HepG2 (cell line): ENCODE data around the gene CENPB. TPM values are rescaled to one million over a fixed set of nuclear protein-coding genes. Genes with fewer than 3 reads are reported as not detected.
A peak's percentile ranks its signal among the peaks of the same experiment; 100 is the strongest.

ENCODE experiments used
- ATAC-seq: fragments of 200-7000 bp; cut with Tn5 transposase; 3 replicates; pipeline ENCODE4 v1.9.1; 2020; ENCODE audit warnings: mild to moderate bottlenecking, moderate library complexity
- BruUV-seq: library from RNA; stranded (reverse); fragments of 400-500 nt; replicated peaks from 2 replicates; lab custom pipeline; 2021; lab: Mats Ljungman, UMichigan
- CTCF ChIA-PET: fragments of 300-600 bp; formaldehyde crosslinking; extraction: SDS; loops from one replicate; lab custom pipeline; 2021; ENCODE audit warnings: low total read pairs, inconsistent platforms, low intra/inter-chr PET ratio; lab: Yijun Ruan, JAX
- POLR2A ChIA-PET: fragments of 350-600 bp; sonication (Branson Sonifier 250); formaldehyde crosslinking; loops from one replicate; lab custom pipeline; 2020; ENCODE audit warnings: antibody characterized with exemption, inconsistent platforms; lab: Yijun Ruan, JAX
- DNase-seq: peaks from one replicate; pipeline ENCODE4 v3.0.0-alpha.2; 2015; ENCODE audit warnings: low spot score
- FAIRE-seq: peaks from 3 replicates; lab custom pipeline; 2011; peaks lifted over from hg19 to GRCh38; lab: Jason Lieb, UNC
- H2AFZ ChIP-seq: one replicate; pipeline ENCODE4 v1.6.1; 2011; ENCODE audit warnings: low read length, inconsistent platforms
- H3K27ac ChIP-seq: fragments of 300-600 bp; 3 replicates; pipeline ENCODE4 v1.8.0; 2011; ENCODE audit warnings: mixed run types, mild to moderate bottlenecking, mixed read lengths, low read length, inconsistent platforms; ENCODE audit not compliant: insufficient read depth; ENCODE audit errors: extremely low read length
- H3K27me3 ChIP-seq, 2 experiments: fragments of 200-600 bp in 1 of 2; 2 replicates in 1 of 2; 3 replicates in 1 of 2; pipeline versions ENCODE4 v1.6.0 to v1.8.0; 2011; ENCODE audit warnings: low read length in 2 of 2, mild to moderate bottlenecking in 2 of 2, moderate library complexity in 2 of 2, inconsistent platforms in 1 of 2; ENCODE audit not compliant: insufficient read depth in 2 of 2, control insufficient read depth in 1 of 2
- H3K36me3 ChIP-seq, 2 experiments: fragments of 200-600 bp in 1 of 2; replicated peaks in 1 of 2; 2 replicates in 1 of 2; 3 replicates in 1 of 2; pipeline versions ENCODE4 v1.5.1 to v1.8.0; 2011; ENCODE audit warnings: low read length in 2 of 2, inconsistent platforms in 1 of 2; ENCODE audit not compliant: insufficient read depth in 2 of 2, control insufficient read depth in 1 of 2
- H3K4me1 ChIP-seq: 2 replicates; pipeline ENCODE4 v1.5.1; 2012; ENCODE audit warnings: low read length, inconsistent platforms; ENCODE audit not compliant: insufficient read depth
- H3K4me2 ChIP-seq: 2 replicates; pipeline ENCODE4 v1.6.0; 2011; ENCODE audit warnings: low read depth, low read length, inconsistent platforms
- H3K4me3 ChIP-seq, 3 experiments: fragments of 200-600 bp in 1 of 3; sonication (generic), shearing (Covaris generic) in 1 of 3; replicated peaks in 1 of 3; 2 replicates each; pipeline ENCODE4 v1.5.1; 2011 to 2016; ENCODE audit warnings: low read length in 3 of 3, inconsistent platforms in 2 of 3, low read depth in 2 of 3, mild to moderate bottlenecking in 2 of 3, control low read depth in 1 of 3, mixed read lengths in 1 of 3; ENCODE audit not compliant: insufficient read depth in 1 of 3
- H3K79me2 ChIP-seq: one replicate; pipeline ENCODE4 v1.6.1; 2011; ENCODE audit warnings: low read length, inconsistent platforms; ENCODE audit not compliant: insufficient read depth
- H3K9ac ChIP-seq: 2 replicates; pipeline ENCODE4 v1.6.0; 2011; ENCODE audit warnings: mild to moderate bottlenecking, low read depth, low read length, inconsistent platforms; ENCODE audit not compliant: insufficient read depth
- H3K9me3 ChIP-seq: 2 replicates; pipeline ENCODE4 v1.5.1; 2012; ENCODE audit warnings: mild to moderate bottlenecking, low read length
- H4K20me1 ChIP-seq: 2 replicates; pipeline ENCODE4 v1.6.0; 2011; ENCODE audit warnings: inconsistent platforms, mild to moderate bottlenecking, low read length, moderate library complexity; ENCODE audit not compliant: insufficient read depth
- ASH2L ChIP-seq: fragments of 300-600, 200-600 bp; sonication (generic); IDR thresholded peaks from 2 replicates; pipeline ENCODE4 v1.7.0; 2017; ENCODE audit warnings: low read depth, mild to moderate bottlenecking, moderate library complexity, mixed read lengths, low read length; ENCODE audit not compliant: insufficient read length
- CHD4 ChIP-seq: fragments of 200-600 bp; sonication (generic); IDR thresholded peaks from 2 replicates; pipeline ENCODE4 v1.7.0; 2017; ENCODE audit warnings: mild to moderate bottlenecking, low read length, borderline replicate concordance
- EP300 ChIP-seq, 3 experiments: sonication (generic) in 1 of 3; formaldehyde crosslinking in 1 of 3; IDR thresholded peaks; 2 replicates each; pipeline versions ENCODE4 v1.5.1 to v1.6.1; 2011 to 2020; ENCODE audit warnings: low read depth in 2 of 3, low read length in 2 of 3, borderline replicate concordance in 1 of 3, improper control_type of control experiment in 1 of 3, mild to moderate bottlenecking in 1 of 3, missing genetic modification reagents in 1 of 3, moderate library complexity in 1 of 3
- HDAC1 ChIP-seq: sonication (generic); formaldehyde crosslinking; IDR thresholded peaks from 2 replicates; pipeline ENCODE4 v1.5.1; 2020; ENCODE audit warnings: mild to moderate bottlenecking, missing genetic modification reagents
- MXI1 ChIP-seq: IDR thresholded peaks from 3 replicates; pipeline ENCODE4 v1.6.1; 2012; ENCODE audit warnings: low read depth, low read length, inconsistent platforms, borderline replicate concordance
- SATB2 ChIP-seq: sonication (generic); formaldehyde crosslinking; IDR thresholded peaks from 2 replicates; pipeline ENCODE4 v1.5.0; 2020; ENCODE audit warnings: missing genetic modification reagents
- TBX2 ChIP-seq: sonication (generic); formaldehyde crosslinking; IDR thresholded peaks from 2 replicates; pipeline ENCODE4 v1.5.0; 2020; ENCODE audit warnings: missing genetic modification reagents, mild to moderate bottlenecking, borderline replicate concordance
- TEAD3 ChIP-seq: optimal IDR thresholded peaks from 2 replicates; pipeline ENCODE3; 2016; ENCODE audit warnings: borderline replicate concordance
- THAP9 ChIP-seq: sonication (generic); formaldehyde crosslinking; IDR thresholded peaks from 2 replicates; pipeline ENCODE4; 2020; ENCODE audit warnings: missing genetic modification reagents, mild to moderate bottlenecking, borderline replicate concordance
- ZBTB7B ChIP-seq: sonication (generic); formaldehyde crosslinking; IDR thresholded peaks from 2 replicates; pipeline ENCODE4 v1.4.0; 2020; ENCODE audit warnings: missing genetic modification reagents
- ZGPAT ChIP-seq: IDR thresholded peaks from 2 replicates; pipeline ENCODE4 v1.6.1; 2016; ENCODE audit warnings: mild to moderate bottlenecking
- ZNF292 ChIP-seq: sonication (generic); formaldehyde crosslinking; IDR thresholded peaks from 2 replicates; pipeline ENCODE4 v1.8.1; 2022; ENCODE audit warnings: mild to moderate bottlenecking, low read depth, missing genetic modification reagents, borderline replicate concordance
- ZNF335 ChIP-seq: sonication (generic); formaldehyde crosslinking; IDR thresholded peaks from 2 replicates; pipeline ENCODE4 v1.4.0; 2020; ENCODE audit warnings: missing genetic modification reagents
- ZNF362 ChIP-seq: sonication (generic); formaldehyde crosslinking; IDR thresholded peaks from 2 replicates; pipeline ENCODE4 v1.4.0; 2020; ENCODE audit warnings: missing genetic modification reagents, mild to moderate bottlenecking, borderline replicate concordance
- ZNF562 ChIP-seq: sonication (generic); formaldehyde crosslinking; IDR thresholded peaks from 2 replicates; pipeline ENCODE4 v1.8.0; 2022; ENCODE audit warnings: missing genetic modification reagents, borderline replicate concordance
- ZNF607 ChIP-seq: sonication (generic); formaldehyde crosslinking; IDR thresholded peaks from 2 replicates; pipeline ENCODE4 v1.5.1; 2020; ENCODE audit warnings: missing genetic modification reagents, mild to moderate bottlenecking, borderline replicate concordance
- ZNF83 ChIP-seq: sonication (generic); formaldehyde crosslinking; IDR thresholded peaks from 2 replicates; pipeline ENCODE4 v1.4.0; 2020; ENCODE audit warnings: missing genetic modification reagents, mild to moderate bottlenecking, borderline replicate concordance
- ZSCAN9 ChIP-seq: IDR thresholded peaks from 2 replicates; pipeline ENCODE4 v1.6.1; 2016; ENCODE audit warnings: borderline replicate concordance
- WGBS: methylation state at CpG from one replicate; pipeline ENCODE4 v1.1.6; 2017; ENCODE audit warnings: low lambda C conversion rate; 5-methylcytosine and 5-hydroxymethylcytosine counted together
- in situ Hi-C: cut with HindIII; loops from 2 replicates; pipeline ENCODE4 v1.10.0; 2017; ENCODE audit warnings: low pct_unique_long_range_greater_than_20kb; ENCODE audit not compliant: extremely low pct_ligation_motif_present
- intact Hi-C: fragments of 100-400 bp; cut with micrococcal nuclease; formaldehyde crosslinking; loops from one replicate; pipeline ENCODE4 v1.10.0; 2022; ENCODE audit not compliant: unreplicated experiment
- polyA plus RNA-seq, 8 experiments: library from polyadenylated mRNA; depleted of rRNA in 3 of 8; stranded (reverse) in 7 of 8; unstranded in 1 of 8; fragments of >200 nt; fragmentation: Illumina TruSeq in 4 of 8; extraction: Trizol in 4 of 8; gene quantifications; 2 replicates each; pipeline versions ENCODE4 v1.2.1 to v1.2.3, GENCODE V29; 2011 to 2016; ENCODE audit warnings: low read depth in 4 of 8, missing spikeins in 1 of 8, mixed read lengths in 1 of 8; ENCODE audit not compliant: insufficient read depth in 1 of 8
- total RNA-seq, 5 experiments: library from RNA; depleted of rRNA; stranded (reverse); fragments of >200 nt; fragmentation: Illumina TruSeq; extraction: Trizol; gene quantifications; 2 replicates each; pipeline ENCODE4 v1.2.3, GENCODE V29; 2016; ENCODE audit warnings: low read depth in 1 of 5

The CENPB gene
- total and polyA plus RNA-seq, 2 of the 13 experiments (the other 11 are each of a cell fraction or from before 2014, with no cell fraction given): 10.4 to 54.5 TPM

GRCh38 chr20:3798373-3798768 is 11.8 kb upstream of the CENPB start:
- Histone ChIP-seq H3K4me1 (peaks cover 44% of the 10 kb centered on the region), H3K4me3 (peak overlapping the region in 2 of 3 experiments; percentile 76 to 85; a peak in 4 of 6 replicates), H3K79me2 (peaks cover 20% of the 10 kb centered on the region), H3K9ac (peak overlapping the region; percentile 77), H3K9me3 (no peaks in the 10 kb centered on the region), H3K27me3 (no peaks in the 10 kb centered on the region; a peak in 1 of 5 replicates), H4K20me1 (no peaks in the 10 kb centered on the region), H3K4me2 (peak overlapping the region; percentile 95), H3K27ac (peak overlapping the region; percentile 66), H3K36me3 (peaks cover 21 to 37% of the 10 kb centered on the region in 2 experiments), H2AFZ (peak overlapping the region; percentile 64)
- in situ Hi-C loops: no loop called here
- DNase-seq (no peak), ATAC-seq (no peak), FAIRE-seq (no peak)
- ChIA-PET POLR2A (interaction anchor here (1.0 kb wide), 1 partner anchor 21 kb away, joined by 23 read pairs; the partner anchor contains the start of gene AP5S1), CTCF (interaction anchor here (1.3 kb wide), 1 partner anchor 22 kb away, joined by 3 read pairs; the partner anchor contains the start of gene AP5S1)
- BruUV-seq: no TSS peak
- 84% methylated on average over 5 of the region's 5 CpGs for WGBS
- intact Hi-C loops: loop anchor here (1.0 kb wide), 2 partner anchors 13 to 22 kb away; partner anchors contain the start of gene AP5S1
- no peak for TF ChIP-seq ZNF292
- no peak; the same call in 1 of the 2 replicates for TF ChIP-seq HDAC1 (CRISPR knock-in tag)
- TF ChIP-seq ZNF335 (CRISPR knock-in tag): 0 out of 2 replicates have a peak, but pooled peaks have one; percentile 40
- TF ChIP-seq ZNF83 (CRISPR knock-in tag): no peak
- peak; percentile 48 for TF ChIP-seq ASH2L
- TF ChIP-seq ZBTB7B (CRISPR knock-in tag): 0 out of 2 replicates have a peak, but pooled peaks have one; percentile 14
- TF ChIP-seq EP300 (IDR thresholded peaks at IDR 0.05; ENCODE audit: low read depth in 2 of 2, low read length in 2 of 2): no peak
- 0 out of 2 replicates have a peak, but pooled peaks have one; percentile 11 for TF ChIP-seq EP300 (CRISPR knock-in tag; IDR thresholded peaks at IDR 0.05; ENCODE audit: borderline replicate concordance)
- 0 out of 2 replicates have a peak, but pooled peaks have one; percentile 32 for TF ChIP-seq ZGPAT (CRISPR knock-in tag)
- 0 out of 2 replicates have a peak, but pooled peaks have one; percentile 28 for TF ChIP-seq ZNF607 (CRISPR knock-in tag)
- TF ChIP-seq ZSCAN9 (CRISPR knock-in tag): 0 out of 2 replicates have a peak, but pooled peaks have one; percentile 11
- peak; percentile 10; the same call in 1 of the 2 replicates for TF ChIP-seq THAP9 (CRISPR knock-in tag)
- peak; percentile 80 for TF ChIP-seq ZNF362 (CRISPR knock-in tag)
- TF ChIP-seq CHD4: peak; percentile 75; the same call in 1 of the 2 replicates
- no peak for TF ChIP-seq SATB2 (CRISPR knock-in tag)
- 0 out of 2 replicates have a peak, but pooled peaks have one; percentile 4 for TF ChIP-seq TBX2 (CRISPR knock-in tag)
- TF ChIP-seq ZNF562 (CRISPR knock-in tag): no peak
- TF ChIP-seq TEAD3: peak; percentile 12
- no peak for TF ChIP-seq MXI1
